NCI-H510A treated with DMSO at 0.1 percent for 48 hours (cell line): Measurements from ENCODE around the gene CNTN6.
A peak's percentile ranks its signal among the peaks of the same experiment; 100 is the strongest.

Source experiments
- DNase-seq: peaks from one replicate; lab custom pipeline; 2025; lab: John Stamatoyannopoulos, UW

Gene CNTN6

DNA sequence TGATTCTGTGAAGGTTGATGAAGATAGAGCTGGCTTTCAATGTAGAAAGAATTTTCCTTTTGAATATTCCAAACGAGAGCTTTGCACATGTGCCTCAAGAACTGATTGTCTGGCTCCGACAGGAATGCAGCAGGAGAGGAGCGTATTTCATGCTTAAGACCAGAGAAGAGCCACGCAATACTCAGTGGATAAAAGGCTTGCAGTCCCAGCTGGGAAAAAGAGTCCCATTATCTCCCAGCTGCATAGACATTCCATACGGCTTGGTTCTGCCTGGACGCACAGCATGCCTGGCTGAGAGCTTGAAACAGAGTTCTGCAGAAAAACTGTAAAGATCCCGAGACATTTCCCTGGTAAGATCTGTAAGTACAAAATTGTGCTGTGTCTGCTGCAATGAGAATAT lies at the start of gene CNTN6:
TSS of gene CNTN6 (plus strand) at position 254 of the 400 bp plus-strand sequence. CDS start 54,985 bp downstream, outside the sequence.
- DNase-seq = no peak

GRCh38 chr3:1048558-1048957 lies 44.3 kb upstream of the CNTN6 start:
- no peak for DNase-seq

GRCh38 chr3:1055870-1056269 lies 37.0 kb upstream of the CNTN6 start:
- no peak for DNase-seq

- DNase-seq = no peak
Measured at GRCh38 chr3:1056744-1057143, 36.1 kb upstream of the CNTN6 start.

- DNase-seq = no peak
Measured at GRCh38 chr3:1057436-1057835, 35.4 kb upstream of the CNTN6 start.

GRCh38 chr3:1068985-1069384 lies 23.8 kb upstream of the CNTN6 start:
- no peak for DNase-seq

- no peak for DNase-seq
Measured at GRCh38 chr3:1072041-1072440, 20.8 kb upstream of the CNTN6 start.

GRCh38 chr3:1079662-1080061 lies 13.2 kb upstream of the CNTN6 start:
- no peak for DNase-seq

DNA sequence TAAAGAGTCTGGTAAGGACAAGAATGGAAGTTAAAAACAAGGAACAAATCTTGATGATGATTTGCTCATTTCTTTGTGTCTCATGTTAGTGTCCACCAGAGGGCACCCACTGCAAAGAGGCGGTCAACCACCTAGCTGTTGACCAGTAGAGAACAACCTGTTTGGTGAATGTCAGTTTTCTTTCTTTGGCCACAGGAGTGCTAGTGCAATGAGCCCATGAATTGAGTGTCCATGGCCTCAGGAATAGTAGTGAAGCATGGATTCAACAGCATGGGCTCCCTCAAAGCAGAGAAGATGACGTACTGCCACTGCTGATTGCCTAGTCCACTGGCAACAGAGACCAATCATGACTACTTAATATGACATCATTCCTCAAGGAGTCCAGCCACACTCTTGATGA lies 10.7 kb upstream of the CNTN6 start:
- DNase-seq = peak; percentile 35

- peak; percentile 12 for DNase-seq
Measured at GRCh38 chr3:1087066-1087560, 5.7 kb upstream of the CNTN6 start.

DNA sequence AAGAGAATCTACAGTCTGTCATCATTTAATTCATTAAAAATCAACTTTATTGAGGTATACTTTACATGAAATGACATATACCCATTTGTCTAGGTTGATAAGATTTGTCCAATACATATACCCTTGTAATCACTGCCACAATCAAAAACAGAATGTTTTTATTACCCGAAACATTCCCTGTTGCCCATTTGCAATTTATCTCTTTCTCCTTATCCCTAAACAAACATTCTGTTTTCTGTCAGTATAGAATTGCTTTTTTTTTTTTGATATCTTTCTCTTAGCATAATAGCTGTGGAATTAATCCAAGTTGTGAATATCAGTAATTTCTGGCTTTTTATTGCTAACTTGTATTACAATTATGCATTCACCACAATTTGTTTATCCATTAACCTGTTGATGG lies 4.3 kb upstream of the CNTN6 start:
- no peak for DNase-seq

GRCh38 chr3:1091286-1091685 lies 1.5 kb upstream of the CNTN6 start:
- no peak for DNase-seq

DNA sequence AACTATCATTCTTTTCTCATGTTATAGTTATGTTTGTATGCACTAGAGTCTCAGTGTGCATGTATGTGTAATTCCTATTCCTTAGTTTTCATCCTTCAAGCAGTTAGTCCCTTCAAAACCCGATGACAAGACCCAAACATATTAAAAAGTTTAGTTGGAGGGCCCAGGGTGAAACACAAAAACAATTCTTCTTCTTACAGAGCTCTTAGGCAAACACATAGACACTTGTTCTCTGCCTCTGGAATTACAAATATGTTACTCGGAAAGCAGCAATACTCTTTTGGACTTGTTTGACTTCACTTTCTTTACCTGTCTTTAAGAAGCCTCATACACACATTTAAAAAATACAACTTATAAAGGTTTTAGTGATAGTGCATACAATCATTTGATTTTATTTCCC lies 763 bp upstream of the CNTN6 start:
- no peak for DNase-seq

- DNase-seq = no peak
Measured at GRCh38 chr3:1093217-1093616, 393 bp downstream of the CNTN6 start.

DNA sequence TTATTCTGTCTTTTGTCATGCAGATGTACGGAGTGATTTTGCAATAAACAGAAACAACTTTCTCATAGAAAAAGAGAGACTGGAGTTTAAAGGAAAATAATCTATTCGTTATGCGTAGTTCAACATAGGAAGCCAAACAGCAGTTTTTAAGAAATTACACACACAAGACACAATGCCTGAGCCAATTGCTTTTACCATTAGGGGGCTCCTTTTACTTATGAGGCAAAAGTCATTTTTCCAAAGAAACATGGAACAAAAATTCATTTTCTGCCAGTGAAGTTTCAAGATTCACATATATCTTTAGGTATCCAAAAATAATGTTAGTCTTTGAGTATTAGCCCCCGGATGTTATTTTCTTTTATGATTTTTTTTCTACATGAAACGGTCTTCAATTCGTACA lies 10.7 kb downstream of the CNTN6 start:
- DNase-seq = no peak

GRCh38 chr3:1117843-1118473 lies 25.1 kb downstream of the CNTN6 start:
- no peak for DNase-seq

DNA sequence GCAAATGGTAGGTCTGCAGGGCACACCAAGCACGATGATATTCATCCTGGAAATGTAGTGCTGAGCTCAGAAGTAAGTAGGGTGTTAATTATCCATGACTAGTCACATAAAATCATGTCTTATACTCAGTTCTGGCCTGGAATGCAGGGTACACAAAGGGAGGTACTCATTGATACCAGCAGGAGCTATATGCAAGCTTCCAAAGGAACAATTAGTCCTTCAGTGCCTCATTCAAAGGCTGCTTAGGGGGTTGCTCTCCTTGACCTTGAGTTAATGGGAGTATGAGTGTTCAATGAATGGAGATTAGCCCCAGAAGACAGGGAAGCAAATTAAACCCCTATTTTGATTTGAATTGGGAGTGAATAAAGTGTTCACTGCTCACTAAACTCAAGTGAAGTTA lies 38.3 kb downstream of the CNTN6 start:
- no peak for DNase-seq

GRCh38 chr3:1135194-1135593 lies 42.4 kb downstream of the CNTN6 start:
- DNase-seq = no peak

DNA sequence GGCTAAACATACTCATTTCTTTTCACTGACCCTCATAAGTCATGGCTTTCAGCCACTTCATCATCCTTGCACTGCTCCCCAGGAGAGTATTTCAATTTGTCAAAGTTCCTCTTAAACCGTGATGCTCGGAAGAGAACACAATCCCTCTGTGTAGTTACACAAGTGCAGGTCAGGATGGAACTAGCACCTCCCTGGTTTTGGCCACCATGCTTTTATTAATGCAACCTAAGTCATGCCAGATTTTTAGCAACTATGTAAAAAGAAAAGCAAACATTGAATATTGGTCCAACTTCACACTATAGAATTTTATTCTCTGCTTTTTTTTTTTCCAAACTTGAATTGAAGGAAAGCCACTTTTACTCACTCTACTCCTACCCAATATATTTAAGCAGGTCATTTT lies 45.2 kb downstream of the CNTN6 start:
- no peak for DNase-seq

DNA sequence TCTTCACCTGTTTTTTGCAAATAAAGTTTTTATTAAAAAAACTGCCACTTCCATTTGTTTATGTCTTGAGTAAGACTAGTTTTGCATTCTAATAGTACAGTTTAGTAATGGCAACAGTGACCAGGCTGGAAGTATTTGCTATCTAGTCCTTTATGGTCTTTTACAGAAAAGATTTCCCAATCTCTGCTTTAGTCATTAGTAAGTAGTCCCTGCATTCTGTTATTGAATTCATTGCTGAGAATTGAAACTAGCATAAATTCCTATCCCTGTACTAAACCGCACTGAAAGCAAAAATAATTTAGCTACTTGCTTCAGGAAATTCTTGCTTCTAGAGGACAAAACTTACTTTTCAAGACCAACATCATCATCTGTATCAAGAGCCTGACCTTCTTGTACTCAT lies 46.2 kb downstream of the CNTN6 start:
- no peak for DNase-seq

GRCh38 chr3:1147326-1147725 lies 54.5 kb downstream of the CNTN6 start:
- no peak for DNase-seq

DNA sequence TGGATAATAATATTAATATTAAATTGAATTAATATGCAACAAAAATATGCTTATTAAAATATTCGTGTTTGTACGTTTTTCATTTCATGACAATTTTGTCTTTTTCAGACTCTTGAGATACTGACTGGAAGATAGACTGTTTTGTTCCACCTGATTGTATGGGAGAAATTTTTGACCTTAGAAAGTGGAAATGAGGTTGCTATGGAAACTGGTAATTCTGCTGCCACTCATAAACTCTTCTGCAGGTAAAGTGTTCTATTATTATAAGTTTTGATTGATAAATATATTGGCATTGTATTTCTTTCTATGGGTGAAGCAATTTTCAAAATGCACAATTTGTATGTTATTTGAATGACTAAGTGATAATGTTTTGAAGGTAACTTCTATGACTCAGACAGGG lies 55.0 kb downstream of the CNTN6 start:
- DNase-seq = no peak

DNA sequence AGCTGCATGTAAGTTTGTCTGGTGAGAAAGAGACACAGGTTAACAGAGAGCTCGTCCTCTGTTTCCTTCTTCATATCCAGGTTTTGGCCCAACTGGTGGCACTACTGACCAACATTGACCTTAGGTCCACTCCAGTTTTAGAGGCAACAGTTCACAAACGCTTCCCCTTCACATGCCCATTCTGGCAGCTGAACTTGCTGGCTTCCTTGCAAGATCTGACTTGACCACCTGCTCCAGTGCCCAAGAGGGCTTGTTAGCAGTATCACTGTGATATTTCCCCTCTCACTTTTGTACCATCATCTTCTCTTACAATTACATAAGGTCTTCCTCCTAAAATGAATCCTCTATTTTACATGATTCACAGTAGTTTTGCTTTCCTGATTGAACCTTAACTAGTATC lies 71.3 kb downstream of the CNTN6 start:
- DNase-seq = no peak

- DNase-seq = no peak
Measured at GRCh38 chr3:1171320-1171719, 78.5 kb downstream of the CNTN6 start.
